T-helper 1 cell (primary cell): ENCODE results near the gene KCNE1.
"Not testable (repeated sequence)": the region's sequence is repeated elsewhere in the genome, so short reads cannot be mapped to it uniquely, and the experiment has no call there.

ENCODE experiments used
- DNase-seq, 5 donors: peaks; one replicate each; pipeline ENCODE4 v3.0.0-alpha.2; 2012 to 2020

Gene KCNE1

DNA sequence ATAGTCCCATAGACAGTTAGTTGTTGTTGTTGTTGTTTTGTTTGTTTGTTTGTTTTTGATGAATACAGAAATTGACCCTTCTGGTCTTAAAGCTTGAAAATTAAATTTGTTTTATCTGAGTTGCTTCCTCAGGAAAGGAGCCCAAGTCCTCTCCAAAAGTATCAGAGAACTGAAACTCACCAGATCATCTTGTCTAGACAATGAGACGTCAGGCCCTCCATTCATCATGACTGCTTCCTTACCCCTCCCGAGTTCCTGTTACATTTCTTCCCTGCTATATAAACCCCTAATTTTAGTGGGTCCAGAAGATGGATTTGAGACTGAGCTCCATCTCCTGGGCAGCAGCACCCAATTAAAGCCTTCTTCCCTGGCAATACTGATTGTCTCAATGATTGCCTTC is 105.3 kb downstream of the KCNE1 start:
- not testable (repeated sequence) for DNase-seq

DNA sequence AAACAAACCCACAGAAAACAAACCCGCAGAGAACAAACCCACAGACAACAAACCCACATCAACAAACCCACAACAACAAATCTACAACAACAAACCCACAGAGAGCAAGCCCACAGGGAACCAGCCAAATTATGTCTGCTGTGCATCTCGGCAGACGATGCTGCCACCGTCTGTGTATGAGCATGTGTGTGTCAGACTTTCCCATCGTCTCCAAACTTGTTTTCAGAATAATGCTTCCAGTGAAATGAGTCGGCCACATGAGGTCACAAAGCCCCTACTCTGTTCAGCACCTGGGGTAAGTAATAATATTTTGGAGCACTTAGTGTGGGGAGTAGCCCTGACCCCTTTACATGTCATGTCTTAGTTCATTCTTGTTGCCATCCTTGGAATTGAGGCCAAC is 105.9 kb downstream of the KCNE1 start:
- DNase-seq, result not testable (repeated sequence)

DNA sequence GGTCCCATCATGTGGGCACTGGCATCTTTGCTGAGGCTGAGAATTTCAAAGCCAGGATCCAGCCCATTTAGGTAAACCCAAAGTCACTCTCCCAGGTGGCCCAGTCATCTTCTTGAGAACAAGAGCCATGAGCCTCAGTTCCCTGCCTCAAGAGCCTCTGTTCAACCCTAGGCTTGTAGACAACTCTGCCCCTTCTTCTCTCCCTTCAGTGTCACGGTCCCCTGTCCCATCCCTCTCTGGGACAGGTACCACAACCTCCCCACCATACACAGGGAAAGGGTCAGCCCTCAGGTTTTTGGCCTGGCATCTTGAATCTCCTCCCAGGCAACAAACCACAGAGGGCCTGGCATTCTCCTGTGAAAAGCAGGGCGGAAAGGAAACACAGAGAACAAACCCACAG is 106.3 kb downstream of the KCNE1 start:
- not testable (repeated sequence) for DNase-seq

DNA sequence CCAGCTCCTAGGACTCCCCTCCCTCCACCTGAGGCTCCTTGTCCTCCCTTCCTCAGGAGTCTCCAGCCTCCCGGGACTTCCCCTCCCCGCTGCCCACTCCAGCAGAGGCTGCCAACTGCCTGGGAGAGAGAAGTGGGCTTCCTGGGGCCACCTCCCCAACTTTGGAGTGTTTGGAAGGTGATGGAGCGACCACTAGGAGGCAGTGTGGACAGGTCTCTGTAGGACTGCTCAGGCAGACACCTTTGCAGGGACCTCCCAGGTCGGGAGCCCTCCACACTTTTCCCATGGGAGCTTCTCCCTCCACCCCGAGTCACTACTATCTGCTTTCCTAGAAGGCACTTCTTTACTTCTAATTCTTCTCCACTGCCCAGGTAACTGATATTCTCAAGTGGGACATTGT is 107.3 kb downstream of the KCNE1 start:
- DNase-seq, result not testable (repeated sequence)

DNA sequence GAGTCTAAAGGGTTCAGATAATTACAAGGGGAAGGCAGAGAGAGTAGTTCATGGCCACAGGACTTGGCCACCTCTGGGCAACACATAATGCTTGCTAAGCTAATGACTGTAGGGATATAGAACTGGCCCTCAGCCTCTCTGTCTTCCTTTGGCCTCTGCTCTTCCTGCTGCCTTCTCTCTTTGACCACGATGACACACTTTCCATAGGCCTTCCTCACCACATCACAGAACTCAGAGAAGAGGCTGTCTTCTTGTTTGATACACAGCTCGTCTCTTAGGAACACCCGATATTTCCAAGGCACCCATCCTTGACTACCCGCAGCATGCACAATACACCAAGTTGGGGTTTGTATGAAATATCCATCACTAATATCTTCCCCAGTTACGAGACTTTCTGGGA is 111.5 kb downstream of the KCNE1 start:
- not testable (repeated sequence) for DNase-seq
